SU-DHL-6 (cell line): ENCODE results near the gene RGP1.
A peak's percentile ranks its signal among the peaks of the same experiment; 100 is the strongest.

Source experiments
- H2AFZ ChIP-seq: fragments of 200-600 bp; sonication (generic); 2 replicates; pipeline ENCODE4 v1.6.1; 2014; ENCODE audit warnings: low read depth, mild to moderate bottlenecking, moderate library complexity, mixed read lengths, antibody characterized with exemption, low read length; ENCODE audit not compliant: severe bottlenecking
- H3F3A ChIP-seq: fragments of 200-600 bp; shearing (Covaris generic); 2 replicates; pipeline ENCODE4 v1.6.0; 2016; ENCODE audit warnings: antibody characterized with exemption, mild to moderate bottlenecking; ENCODE audit not compliant: insufficient read depth
- H3K27ac ChIP-seq: fragments of 200-600 bp; sonication (generic); 2 replicates; pipeline ENCODE4 v1.5.1; 2016; ENCODE audit warnings: low read depth, mild to moderate bottlenecking, low read length, moderate library complexity, mixed read lengths
- H3K27me3 ChIP-seq: fragments of 200-600 bp; sonication (generic), shearing (Covaris generic); 2 replicates; pipeline ENCODE4 v1.6.0; 2014; ENCODE audit warnings: mild to moderate bottlenecking, low read length
- H3K36me3 ChIP-seq: fragments of 200-600 bp; sonication (generic); 2 replicates; pipeline ENCODE4 v1.6.1; 2014; ENCODE audit warnings: mild to moderate bottlenecking, low read length, mixed read lengths
- H3K4me2 ChIP-seq: fragments of 300-600, 200-600 bp; shearing (Covaris generic), sonication (generic); 2 replicates; pipeline ENCODE4 v1.6.0; 2014; ENCODE audit warnings: low read length, low read depth, mild to moderate bottlenecking; ENCODE audit not compliant: poor library complexity, severe bottlenecking
- H3K4me3 ChIP-seq: fragments of 200-600 bp; sonication (generic); 2 replicates; pipeline ENCODE4 v1.5.1; 2014; ENCODE audit warnings: antibody characterized with exemption, low read length, mild to moderate bottlenecking, mixed read lengths; ENCODE audit not compliant: insufficient read depth, poor library complexity, severe bottlenecking
- H3K79me2 ChIP-seq: fragments of 200-600 bp; sonication (generic); 2 replicates; pipeline ENCODE4 v1.6.1; 2014; ENCODE audit warnings: mild to moderate bottlenecking, low read length, moderate library complexity; ENCODE audit not compliant: insufficient read depth
- H3K9ac ChIP-seq: fragments of 200-600 bp; sonication (generic); 2 replicates; pipeline ENCODE4 v1.7.0; 2014; ENCODE audit warnings: mild to moderate bottlenecking, low read length
- H3K9me2 ChIP-seq: fragments of 200-600 bp; sonication (generic); replicated peaks from 2 replicates; pipeline ENCODE4 v1.6.1; 2014; ENCODE audit warnings: low read length; ENCODE audit not compliant: insufficient read depth
- H3K9me3 ChIP-seq: fragments of 200-600 bp; sonication (generic); 2 replicates; pipeline ENCODE4 v1.6.1; 2014; ENCODE audit warnings: low read length, mixed read lengths; ENCODE audit not compliant: insufficient read depth
- H4K20me1 ChIP-seq: fragments of 200-600 bp; sonication (generic); 2 replicates; pipeline ENCODE4 v1.6.1; 2014; ENCODE audit warnings: low read depth, mild to moderate bottlenecking, antibody characterized with exemption, low read length, moderate library complexity, mixed read lengths
- EZH2phosphoT487 ChIP-seq: fragments of 200-600 bp; sonication (generic), shearing (Covaris generic); conservative IDR thresholded peaks from 2 replicates; pipeline ENCODE4 v1.6.1; 2018; ENCODE audit warnings: mild to moderate bottlenecking, antibody characterized with exemption, low read length, moderate library complexity, mixed read lengths
- TF ChIP-seq, protein P1 (sequence below): fragments of 200-600 bp; sonication (generic); IDR thresholded peaks from one replicate; pipeline ENCODE4 v1.5.1; 2017; ENCODE audit warnings: antibody characterized with exemption, mild to moderate bottlenecking, low read length, moderate library complexity; ENCODE audit not compliant: insufficient read depth, poor library complexity, severe bottlenecking

Gene RGP1

DNA sequence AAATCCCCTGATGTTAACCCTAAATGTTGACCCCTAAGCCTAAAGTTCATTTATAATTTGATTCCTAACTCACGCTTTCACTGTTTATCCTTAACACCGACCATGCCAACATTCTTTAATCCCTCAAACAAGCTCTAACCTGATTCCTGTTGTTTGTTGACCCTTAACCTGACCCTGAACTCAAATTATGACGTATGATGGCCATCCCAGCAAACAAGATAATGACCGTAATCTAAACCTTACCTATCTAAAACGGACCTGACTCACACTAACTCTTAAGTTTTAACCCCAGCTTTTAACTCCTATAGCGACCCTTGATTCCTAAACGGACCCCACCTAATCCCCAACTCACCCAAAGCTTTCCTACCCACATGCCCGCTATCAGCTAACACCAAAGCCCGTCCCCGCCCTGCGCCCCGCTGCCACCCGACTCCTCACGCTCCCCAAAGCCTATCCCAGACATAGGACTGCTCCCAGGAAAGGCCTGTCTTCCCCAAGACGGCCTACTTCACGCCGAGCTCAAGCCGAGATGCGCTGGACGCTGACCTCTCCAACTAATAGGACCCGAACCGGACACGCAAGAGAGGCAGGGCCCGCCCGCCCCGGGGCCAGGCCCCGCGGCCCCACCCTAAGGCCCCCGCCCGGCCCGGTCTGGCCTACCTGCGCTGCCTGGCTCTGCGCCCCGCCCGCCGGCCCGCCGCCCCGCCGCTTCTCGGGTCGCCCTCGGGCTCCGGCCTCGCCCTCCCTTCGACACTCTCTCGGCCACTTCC lies 17.5 kb upstream of the RGP1 start:
- no peaks in the 10 kb centered on the region; the same call in 1 of the 2 replicates for H4K20me1 ChIP-seq
- peak overlapping the region; percentile 76 for H3K9ac ChIP-seq
- no peak for TF ChIP-seq EZH2phosphoT487
- TF ChIP-seq, protein P1, sequence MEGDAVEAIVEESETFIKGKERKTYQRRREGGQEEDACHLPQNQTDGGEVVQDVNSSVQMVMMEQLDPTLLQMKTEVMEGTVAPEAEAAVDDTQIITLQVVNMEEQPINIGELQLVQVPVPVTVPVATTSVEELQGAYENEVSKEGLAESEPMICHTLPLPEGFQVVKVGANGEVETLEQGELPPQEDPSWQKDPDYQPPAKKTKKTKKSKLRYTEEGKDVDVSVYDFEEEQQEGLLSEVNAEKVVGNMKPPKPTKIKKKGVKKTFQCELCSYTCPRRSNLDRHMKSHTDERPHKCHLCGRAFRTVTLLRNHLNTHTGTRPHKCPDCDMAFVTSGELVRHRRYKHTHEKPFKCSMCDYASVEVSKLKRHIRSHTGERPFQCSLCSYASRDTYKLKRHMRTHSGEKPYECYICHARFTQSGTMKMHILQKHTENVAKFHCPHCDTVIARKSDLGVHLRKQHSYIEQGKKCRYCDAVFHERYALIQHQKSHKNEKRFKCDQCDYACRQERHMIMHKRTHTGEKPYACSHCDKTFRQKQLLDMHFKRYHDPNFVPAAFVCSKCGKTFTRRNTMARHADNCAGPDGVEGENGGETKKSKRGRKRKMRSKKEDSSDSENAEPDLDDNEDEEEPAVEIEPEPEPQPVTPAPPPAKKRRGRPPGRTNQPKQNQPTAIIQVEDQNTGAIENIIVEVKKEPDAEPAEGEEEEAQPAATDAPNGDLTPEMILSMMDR: no peak
- H3K36me3 ChIP-seq: no peaks in the 10 kb centered on the region
- no peaks in the 10 kb centered on the region for H3K9me3 ChIP-seq
- H2AFZ ChIP-seq: peak overlapping the region; percentile 58
- H3K4me3 ChIP-seq: peak overlapping the region; percentile 87
- H3K27ac ChIP-seq: peak overlapping the region; percentile 71
- no peaks in the 10 kb centered on the region for H3K9me2 ChIP-seq
- peaks cover 10% of the 10 kb centered on the region; the same call in 1 of the 2 replicates for H3F3A ChIP-seq
- H3K4me2 ChIP-seq: peak overlapping the region; percentile 95
- peaks cover 56% of the 10 kb centered on the region for H3K79me2 ChIP-seq
- H3K27me3 ChIP-seq: no peaks in the 10 kb centered on the region

GRCh38 chr9:35732185-35732799 lies 16.8 kb upstream of the RGP1 start, which contains the start of the genes CREB3 and TLN1:
CREB3 (plus strand) TSS chr9:35732666; CDS start chr9:35732773, 107 bp downstream.
TLN1 (minus strand) TSS chr9:35732195; CDS start chr9:35725694, 6,501 bp downstream.
- H3K27me3 ChIP-seq: no peaks in the 10 kb centered on the region
- H3K4me2 ChIP-seq: peak within 1 kb of the TSS; percentile 95
- H3K79me2 ChIP-seq: peaks cover 50% of the 10 kb centered on the region
- H3K4me3 ChIP-seq: peak within 1 kb of the TSS; percentile 87
- H3K9me3 ChIP-seq: no peaks in the 10 kb centered on the region
- H3F3A ChIP-seq: peaks cover 10% of the 10 kb centered on the region; the same call in 1 of the 2 replicates
- H3K9ac ChIP-seq: peak within 1 kb of the TSS; percentile 76
- H2AFZ ChIP-seq: peak within 1 kb of the TSS; percentile 73
- TF ChIP-seq, protein P1: peak; percentile 28
- TF ChIP-seq EZH2phosphoT487: no peak
- no peaks in the 10 kb centered on the region; the same call in 1 of the 2 replicates for H4K20me1 ChIP-seq
- peak within 1 kb of the TSS; percentile 71 for H3K27ac ChIP-seq
- H3K9me2 ChIP-seq: no peaks in the 10 kb centered on the region
- no peaks in the 10 kb centered on the region for H3K36me3 ChIP-seq

GRCh38 chr9:35732800-35733541 lies 16.1 kb upstream of the RGP1 start:
- Histone ChIP-seq H3K9me3 (no peaks in the 10 kb centered on the region), H2AFZ (peak overlapping the region; percentile 73), H3K79me2 (peaks cover 44% of the 10 kb centered on the region), H4K20me1 (no peaks in the 10 kb centered on the region; the same call in 1 of the 2 replicates), H3K27me3 (no peaks in the 10 kb centered on the region), H3K4me3 (peak overlapping the region; percentile 87), H3K36me3 (no peaks in the 10 kb centered on the region), H3K27ac (peak overlapping the region; percentile 71), H3K9ac (peak overlapping the region; percentile 76), H3K9me2 (no peaks in the 10 kb centered on the region), H3K4me2 (peak overlapping the region; percentile 95), H3F3A (peaks cover 10% of the 10 kb centered on the region; the same call in 1 of the 2 replicates)
- TF ChIP-seq EZH2phosphoT487: no peak
- TF ChIP-seq, protein P1: no peak
